GM19099 (cell line): ENCODE data around the gene RHOA.

ENCODE experiments used
- POLR2A ChIP-seq: IDR thresholded peaks from 3 replicates; pipeline ENCODE4 v1.6.1; 2011; ENCODE audit warnings: low read depth; ENCODE audit not compliant: insufficient read length; ENCODE audit errors: extremely low read depth

The RHOA gene

DNA sequence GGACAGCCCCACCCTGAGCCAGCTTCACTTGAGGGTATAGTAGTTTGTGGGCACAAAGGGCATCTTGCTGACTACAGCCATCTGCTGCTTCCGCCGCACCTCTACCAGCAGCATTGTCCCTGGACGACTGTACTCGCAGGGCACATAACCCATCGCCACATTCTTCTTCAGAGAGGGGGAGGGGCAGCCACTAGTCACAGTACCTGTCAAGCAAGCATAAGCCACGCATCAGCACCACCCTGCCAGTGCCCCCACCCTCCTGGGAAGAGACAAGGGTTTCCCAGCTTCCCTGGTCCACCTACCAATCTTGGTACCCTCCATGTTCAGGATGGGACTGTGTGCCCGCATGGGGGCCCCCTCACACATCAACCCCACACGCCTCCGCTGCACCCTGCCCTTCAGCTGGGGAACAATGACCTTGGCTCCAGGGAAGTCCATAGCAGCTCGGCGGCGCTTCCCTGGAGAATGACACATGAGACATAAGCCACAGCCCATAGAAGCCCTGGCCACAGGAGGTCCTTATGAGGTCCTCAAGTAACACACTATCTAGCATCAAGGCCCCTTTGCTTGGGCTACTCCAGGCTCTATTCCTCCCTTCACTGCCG is 5.8 kb upstream of the RHOA start:
- no peak for TF ChIP-seq POLR2A

DNA sequence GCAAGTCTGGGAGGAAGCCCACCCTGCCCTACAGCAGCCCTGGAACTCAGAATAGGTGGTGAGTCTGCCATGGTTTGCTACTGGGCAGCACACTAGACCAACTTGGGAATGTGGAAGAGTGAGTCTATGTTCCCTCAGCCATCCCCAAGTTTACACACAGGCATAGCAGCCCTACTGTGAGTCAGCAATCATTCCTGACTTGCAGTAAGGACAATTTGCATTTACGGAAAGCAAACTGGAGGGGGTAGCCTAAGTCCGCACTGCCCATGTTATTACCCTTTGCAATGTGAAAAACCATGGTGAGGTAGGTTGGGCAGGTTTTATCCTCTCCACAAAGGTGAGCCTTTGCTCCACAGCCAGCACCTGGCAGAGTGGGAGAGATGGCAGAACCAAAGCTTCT is 5.1 kb upstream of the RHOA start:
- TF ChIP-seq POLR2A: no peak

DNA sequence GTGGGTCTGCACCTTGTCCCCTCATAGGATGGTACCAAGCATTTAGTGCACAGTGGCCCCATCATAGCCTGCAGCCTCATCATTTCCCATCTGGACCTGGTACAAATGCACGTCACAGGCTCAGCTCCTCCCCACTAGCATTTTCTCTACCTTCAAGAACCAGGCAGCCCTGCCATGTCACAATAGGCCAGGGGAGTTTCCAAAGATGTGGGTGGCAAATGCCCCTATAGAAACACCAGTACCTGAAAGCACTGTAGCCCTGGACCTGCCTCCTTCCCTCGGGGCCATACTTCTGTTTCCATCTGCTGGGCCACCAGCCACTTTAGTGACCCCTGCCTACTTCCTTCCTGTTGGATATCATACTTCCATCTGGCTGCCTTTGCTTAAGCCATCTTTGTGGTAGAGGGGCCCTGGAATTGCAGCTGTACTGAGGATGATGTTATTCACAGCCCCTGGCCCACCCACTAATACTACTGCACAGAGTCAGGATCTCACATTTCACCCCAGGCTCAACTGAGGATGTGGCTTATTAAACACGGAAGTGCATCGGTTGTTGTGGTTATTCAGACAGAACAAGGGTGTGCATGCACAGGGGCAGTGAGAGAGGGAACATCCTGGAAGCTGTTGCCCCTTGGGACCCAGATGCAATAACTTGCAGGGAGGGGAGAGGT is 4.3 kb upstream of the RHOA start:
- no peak for TF ChIP-seq POLR2A

DNA sequence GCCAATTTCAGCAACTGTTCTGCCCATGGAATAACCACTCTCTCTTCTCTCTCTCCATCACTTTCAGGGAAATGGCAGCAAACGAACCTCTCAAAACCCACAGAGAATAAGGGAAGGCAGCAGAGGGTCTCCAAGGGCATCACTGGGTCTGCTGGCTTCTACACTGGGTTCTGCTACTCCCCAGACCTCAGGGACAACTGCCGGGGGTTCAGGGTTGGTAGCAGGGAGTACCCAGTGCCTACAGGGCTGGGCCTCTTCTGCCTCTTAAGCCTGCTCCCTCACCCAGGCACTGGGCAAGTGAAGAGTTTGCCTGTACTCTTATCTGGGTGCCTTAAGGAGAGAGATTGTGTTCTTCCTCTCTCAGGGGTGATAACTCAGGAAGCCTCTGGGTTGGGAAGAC is 3.0 kb upstream of the RHOA start:
- no peak for TF ChIP-seq POLR2A

DNA sequence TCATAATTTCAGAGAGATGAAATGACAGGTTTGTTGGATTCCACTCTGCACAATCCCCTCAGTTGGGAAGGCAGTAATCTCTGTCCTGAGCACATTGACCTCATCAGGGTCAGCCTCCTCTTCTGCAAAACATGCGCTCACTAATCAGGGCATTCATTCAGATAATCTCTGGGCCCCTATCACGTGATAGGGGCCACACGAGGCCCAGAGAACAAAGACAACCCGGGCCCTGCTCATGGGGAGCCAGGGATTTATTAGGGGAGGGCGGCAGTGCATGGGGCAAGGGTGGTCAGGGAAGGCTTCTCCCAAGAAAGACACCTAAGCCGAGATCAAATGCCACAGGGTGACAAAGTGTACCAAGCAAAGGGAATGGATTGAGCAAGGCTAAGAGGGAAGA is 1.6 kb upstream of the RHOA start:
- TF ChIP-seq POLR2A: no peak

DNA sequence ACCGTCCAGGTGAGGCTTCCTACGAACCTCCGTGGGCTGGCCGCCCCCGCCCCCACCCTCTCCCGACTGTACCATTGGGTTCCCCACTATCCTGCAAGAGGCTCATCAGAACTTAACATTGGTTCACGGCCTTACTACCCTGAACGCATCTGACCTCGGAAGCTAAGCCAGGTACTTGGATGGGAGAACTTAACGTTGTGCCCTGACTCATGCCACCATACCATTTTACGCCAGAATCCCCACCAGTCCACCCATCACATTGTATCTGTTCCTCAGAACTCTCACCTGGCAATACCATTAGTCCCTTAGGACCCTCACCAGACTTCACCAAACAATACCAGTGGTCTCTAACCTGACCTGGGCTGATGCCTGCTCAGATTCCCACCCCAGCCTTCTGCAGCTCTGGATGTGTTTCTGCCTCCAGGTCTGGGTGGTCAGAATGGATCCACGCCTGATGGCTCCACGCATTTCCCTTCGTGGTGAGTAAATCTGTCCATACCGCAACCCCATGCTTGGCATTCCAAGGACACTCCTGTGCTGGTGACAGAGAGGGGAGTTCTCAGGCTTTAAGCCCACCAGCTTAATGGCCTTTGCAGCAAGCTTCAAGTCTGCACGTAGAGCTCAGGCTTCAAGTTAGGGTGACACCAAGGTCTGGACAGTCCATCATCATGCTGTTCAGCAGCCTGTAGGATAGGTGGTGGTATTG is 1.0 kb upstream of the RHOA start:
- no peak for TF ChIP-seq POLR2A

DNA sequence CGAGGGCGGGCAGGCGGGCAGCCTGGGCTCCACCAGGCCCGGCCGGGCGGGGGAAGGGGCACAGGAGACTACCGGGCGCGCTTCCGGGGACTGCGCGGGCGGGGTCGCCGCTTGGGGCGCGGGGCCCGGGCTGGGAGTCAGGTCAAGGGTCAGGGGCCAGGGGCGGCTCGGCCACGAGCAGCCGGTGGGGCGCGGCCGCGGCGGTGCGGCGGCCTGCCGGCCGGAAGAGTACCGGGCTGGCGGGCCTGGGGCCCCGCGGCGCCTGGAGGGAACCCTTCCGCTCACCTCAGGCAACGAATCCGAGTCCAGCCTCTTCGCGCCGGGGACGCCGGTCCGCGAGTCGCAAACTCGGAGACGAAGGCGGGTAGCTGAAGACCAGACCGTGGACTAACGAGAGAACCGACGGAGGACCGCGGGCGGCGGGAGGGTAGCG is 225 bp downstream of the RHOA start:
- TF ChIP-seq POLR2A: no peak

DNA sequence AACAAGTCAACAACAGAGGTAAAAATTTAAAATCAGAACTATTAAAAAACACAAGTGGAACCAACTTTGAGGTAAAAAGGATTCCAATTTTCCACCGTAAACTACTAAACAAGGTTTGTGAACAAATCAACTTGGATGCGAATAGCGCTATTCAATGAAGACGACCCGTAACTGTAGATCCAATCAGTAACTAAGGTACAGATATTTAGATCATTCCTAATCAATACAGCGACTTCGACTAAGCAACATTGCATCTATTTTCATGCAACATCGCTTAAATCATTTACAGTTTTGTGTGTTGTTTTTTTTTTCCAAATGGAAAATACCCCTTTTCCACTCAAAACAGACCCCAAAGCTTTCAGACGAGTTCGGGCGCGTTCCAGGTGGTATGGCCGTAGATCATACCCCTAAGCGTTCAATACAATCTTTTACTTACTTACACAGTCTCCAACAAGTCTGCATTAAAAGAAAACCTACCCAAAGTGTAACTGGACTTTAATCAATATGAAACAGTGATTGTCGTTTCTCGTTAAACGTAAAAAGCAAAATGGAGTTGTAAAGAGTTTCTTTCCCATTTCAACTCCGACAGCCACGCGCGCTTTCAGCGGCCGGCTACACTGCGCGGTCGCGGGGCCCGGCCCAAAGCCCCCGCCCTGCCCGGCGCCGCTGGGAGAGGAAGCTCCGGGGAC is 786 bp downstream of the RHOA start:
- TF ChIP-seq POLR2A: no peak

DNA sequence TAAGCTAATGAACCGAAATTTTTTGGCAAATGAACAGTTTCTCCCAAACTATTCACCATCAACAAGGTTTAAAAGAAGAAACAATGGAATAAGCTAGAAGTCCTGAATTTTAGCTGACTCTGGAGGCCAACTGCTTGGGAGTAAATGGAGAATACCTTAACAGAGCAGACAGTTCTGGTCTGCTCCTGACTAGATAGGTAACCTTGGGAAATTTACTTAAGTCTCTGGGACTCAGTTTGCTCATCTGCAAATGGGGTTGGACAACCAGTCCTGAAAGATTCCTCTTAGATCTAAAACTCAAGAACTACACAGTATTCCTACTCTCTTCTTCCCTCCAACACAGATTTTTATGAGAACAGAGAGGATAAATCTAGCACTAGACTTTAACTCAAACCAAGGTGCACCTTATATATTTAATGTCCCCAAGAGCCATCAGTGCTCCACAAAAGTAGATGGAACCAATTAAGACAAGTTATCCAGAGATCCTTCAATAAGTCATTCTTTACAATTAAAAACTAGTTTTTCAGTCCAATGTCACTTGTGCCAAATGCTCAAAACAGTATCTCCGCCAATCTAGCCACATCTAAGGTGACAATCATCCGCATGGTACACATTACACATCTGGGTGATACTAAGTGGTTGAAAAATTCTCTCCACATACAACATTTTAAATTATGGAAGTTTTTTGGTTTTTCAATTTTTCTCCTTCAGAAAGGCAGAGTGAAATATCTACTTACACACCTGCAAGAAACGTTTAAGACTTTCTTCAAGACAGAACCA is 1.5 kb downstream of the RHOA start:
- TF ChIP-seq POLR2A: no peak

DNA sequence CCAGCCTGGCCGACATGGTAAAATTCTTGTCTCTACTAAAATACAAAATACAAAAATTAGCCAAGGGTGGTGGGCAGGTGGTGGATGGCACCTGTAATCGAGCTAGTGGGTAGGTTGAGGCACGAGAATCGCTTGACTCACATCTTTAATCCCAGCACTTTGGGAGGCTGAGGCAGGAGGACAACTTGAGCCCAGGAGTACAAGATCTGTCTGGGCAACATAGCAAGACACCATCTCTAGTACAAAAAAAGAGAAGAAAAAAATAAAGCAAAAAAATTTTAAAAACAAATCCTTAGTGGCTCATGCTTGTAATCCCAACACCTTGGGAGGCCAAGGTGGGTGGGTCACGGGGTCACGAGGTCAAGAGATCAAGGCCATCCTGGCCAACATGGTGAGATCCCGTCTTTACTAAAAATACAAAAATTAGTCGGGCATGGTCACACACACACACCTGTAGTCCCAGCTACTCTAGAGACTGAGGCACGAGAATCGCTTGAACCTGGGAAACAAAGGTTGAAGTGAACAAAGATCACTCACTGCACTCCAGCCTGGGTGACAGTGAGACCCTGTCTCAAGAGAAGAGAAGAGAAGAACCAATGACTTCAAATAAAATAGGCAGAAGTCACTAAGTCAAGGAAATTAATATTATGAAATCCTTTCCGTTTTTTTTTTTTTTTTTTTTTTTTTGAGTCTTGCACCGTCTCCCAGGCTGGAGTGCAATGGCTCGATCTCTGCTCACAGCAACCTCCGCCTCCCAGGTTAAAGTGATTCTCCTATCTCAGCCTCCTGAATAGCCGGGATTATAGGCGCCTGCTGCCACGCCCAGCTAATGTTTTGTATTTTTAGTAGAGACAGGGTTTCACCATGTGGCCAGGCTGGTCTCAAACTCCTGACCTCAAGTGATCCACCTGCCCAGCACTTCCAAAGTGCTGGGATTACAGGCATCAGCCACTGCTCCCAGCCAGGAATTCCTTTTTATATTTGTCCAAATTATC is 4.9 kb downstream of the RHOA start:
- no peak for TF ChIP-seq POLR2A

DNA sequence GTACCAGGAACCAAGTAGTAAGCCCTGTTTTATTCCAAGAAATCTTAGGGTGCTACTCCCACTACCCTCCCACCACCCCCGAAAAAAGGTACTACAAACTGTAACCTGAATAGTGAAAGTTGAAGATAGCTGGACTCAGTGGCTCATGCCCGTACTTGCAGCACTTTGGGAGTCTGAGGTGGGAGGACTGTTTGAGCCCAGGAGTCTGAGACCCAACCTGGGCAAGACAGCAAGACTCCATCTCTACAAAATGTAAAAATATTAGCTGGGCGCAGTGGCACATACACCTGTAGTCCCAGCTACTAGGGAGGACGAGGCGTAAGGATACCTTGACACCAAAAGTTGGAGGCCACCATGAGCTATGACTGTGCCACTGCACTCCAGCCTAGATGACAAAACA is 7.9 kb downstream of the RHOA start:
- no peak for TF ChIP-seq POLR2A

DNA sequence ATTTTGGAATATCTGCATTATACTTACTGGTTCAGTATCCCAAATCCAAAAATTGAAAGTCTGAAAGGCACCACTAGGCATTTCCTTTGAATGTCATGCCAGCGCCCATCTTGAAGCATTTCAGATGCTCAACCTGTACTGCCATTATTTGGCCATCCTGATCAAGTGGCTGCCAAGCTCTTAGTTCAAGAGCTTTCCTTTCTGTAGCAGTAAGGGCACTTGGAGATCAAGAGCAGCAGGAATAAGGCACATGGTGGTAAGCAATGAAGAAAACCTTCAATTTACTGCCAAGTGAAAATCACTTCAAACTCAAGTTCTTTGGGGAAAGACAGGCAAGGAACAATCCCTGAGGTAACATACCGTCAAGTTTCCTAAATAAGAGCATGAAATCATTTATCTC is 10.0 kb downstream of the RHOA start:
- no peak for TF ChIP-seq POLR2A

DNA sequence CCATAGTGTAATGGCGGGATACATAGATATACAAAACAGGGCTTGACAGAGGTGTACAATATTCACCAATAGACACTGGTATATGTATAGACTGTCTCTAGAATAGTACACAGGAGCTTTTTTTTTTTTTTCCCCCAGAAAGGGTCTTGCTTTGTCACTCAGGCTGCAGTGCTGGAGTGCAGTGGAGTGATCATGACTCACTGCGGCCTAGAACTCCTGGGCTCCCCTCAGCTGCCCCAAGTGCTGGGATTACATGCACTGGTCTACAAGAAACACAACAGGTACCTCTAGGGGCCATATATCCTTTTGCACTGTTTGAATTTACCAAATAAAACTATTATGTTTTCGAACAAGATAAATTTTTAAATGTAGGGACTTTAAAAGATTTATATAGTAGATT is 12.3 kb downstream of the RHOA start:
- TF ChIP-seq POLR2A: no peak

DNA sequence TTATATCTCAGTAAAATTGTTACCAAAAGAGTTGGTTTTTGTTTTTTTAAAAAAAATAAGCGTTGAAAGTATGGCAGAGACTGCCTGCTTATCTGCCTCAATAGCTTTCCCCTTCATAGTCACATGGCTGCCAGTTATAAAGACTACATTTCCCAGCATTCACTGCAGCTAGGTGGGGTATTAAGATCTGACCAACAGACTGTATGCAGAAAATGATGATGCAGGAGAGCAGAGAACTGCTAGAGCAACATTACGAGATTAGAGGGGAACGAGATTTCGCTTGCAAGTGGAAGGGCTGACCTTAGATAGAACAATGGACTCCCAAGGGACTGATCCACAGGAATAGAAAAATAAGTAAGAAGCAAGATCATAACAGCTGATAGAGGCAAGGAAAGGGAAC is 14.3 kb downstream of the RHOA start:
- TF ChIP-seq POLR2A: no peak
